ENCODE results near the gene WNT8B.
A peak's percentile ranks its signal among the peaks of the same experiment; 100 is the strongest.

WNT8B gene

DNA sequence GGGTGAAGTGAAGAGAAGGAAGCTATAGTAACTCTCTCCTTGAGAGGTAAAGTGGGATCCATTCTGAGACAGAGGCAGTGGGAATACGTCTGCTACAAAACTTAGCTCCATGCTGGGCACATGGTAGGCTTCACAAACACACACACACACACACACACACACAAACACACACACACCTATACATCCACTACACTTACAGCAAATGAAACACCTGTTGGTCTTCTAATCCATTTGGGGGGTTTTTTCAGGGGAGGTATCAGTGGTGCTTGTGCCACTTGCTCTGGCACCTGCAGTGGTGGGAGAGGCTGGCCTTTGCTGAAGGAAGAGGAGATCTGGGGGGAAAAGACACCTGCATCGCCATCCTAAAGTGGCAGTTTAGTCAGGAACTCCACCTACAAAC lies 42.4 kb downstream of the WNT8B start:
- Histone ChIP-seq H3K9ac (ENCODE audit: low read length) (no peak overlapping the region), H3K27me3 (ENCODE audit: control insufficient read depth in 1 of 2, insufficient read depth in 2 of 2, low read length in 2 of 2) (no peaks in the 10 kb centered on the region), H3K9me3 (ENCODE audit: low read length) (no peaks in the 10 kb centered on the region), H3K4me3 (ENCODE audit: low read depth in 1 of 2, low read length in 2 of 2) (no peak overlapping the region), H3K27ac (ENCODE audit: low read depth, low read length) (no peak overlapping the region), H3K4me1 (ENCODE audit: insufficient read depth, low read length) (no peaks in the 10 kb centered on the region), H3K36me3 (ENCODE audit: insufficient read depth, low read length) (peaks cover 54% of the 10 kb centered on the region)

DNA sequence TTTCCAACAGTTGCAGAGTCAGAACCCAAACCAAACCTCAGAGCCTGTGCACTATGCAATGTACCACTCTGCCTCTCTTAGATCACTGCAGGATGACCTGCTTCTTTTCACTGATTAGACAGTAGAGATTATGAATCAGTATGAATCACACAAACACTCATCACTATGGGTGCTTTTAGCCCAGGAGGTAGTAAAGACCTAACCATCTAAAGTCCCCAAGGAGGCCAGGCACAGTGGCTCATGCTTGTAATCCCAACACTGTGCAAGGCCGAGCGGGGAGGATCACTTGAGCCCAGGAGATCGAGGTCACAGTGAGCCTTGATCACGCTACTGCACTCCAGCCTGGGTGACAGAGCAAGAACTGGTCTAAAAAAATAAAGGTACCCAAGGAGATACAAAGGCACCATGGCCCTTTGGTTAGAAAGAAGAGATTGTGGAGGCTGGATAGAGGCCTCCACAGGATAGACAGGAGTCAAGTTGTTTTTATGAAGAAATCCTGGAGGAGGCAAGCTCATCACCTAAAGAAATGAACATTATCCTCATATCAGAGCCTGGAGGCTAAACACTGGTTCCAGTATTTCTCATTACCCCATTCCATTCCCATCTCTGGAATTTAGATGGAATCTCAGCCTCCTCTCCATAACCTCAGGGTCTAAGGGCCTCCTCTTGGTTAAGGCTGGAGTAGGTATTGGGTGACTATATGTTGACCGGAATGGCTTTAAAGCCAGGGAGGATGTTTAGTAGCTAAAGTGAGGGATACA lies 44.0 kb downstream of the WNT8B start:
- no peak overlapping the region for H3K9ac ChIP-seq (ENCODE audit: low read length)
- H3K4me3 ChIP-seq (ENCODE audit: low read depth in 1 of 2, low read length in 2 of 2), result no peak overlapping the region
- H3K36me3 ChIP-seq (ENCODE audit: insufficient read depth, low read length), result peaks cover 55% of the 10 kb centered on the region
- no peak overlapping the region for H3K27ac ChIP-seq (ENCODE audit: low read depth, low read length)
- H3K4me1 ChIP-seq (ENCODE audit: insufficient read depth, low read length), result no peaks in the 10 kb centered on the region
- H3K27me3 ChIP-seq (ENCODE audit: control insufficient read depth in 1 of 2, insufficient read depth in 2 of 2, low read length in 2 of 2), result no peaks in the 10 kb centered on the region
- H3K9me3 ChIP-seq (ENCODE audit: low read length), result no peaks in the 10 kb centered on the region

DNA sequence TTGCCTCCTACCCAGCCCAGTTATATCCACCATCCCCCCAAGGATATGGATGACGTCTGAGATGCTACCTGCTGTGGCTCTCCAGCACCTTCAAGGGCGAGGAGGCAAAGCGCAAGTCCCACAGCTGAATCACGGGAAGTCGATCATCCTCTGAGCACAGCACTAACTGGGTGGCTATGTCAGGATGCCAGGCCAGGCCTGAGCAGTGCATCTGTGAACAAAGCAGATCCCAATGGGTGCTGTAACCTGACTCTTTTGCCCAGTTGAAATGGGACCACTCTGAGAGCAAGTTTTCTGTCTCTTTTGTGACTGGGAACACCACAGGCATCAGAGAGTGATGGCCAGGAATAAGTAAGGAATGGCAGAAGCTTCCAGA lies 44.5 kb downstream of the WNT8B start:
- H3K4me3 ChIP-seq (ENCODE audit: low read depth in 1 of 2, low read length in 2 of 2), result no peak overlapping the region
- H3K4me1 ChIP-seq (ENCODE audit: insufficient read depth, low read length), result no peaks in the 10 kb centered on the region
- H3K27ac ChIP-seq (ENCODE audit: low read depth, low read length), result no peak overlapping the region
- H3K27me3 ChIP-seq (ENCODE audit: control insufficient read depth in 1 of 2, insufficient read depth in 2 of 2, low read length in 2 of 2), result no peaks in the 10 kb centered on the region
- H3K9ac ChIP-seq (ENCODE audit: low read length), result no peak overlapping the region
- peaks cover 56% of the 10 kb centered on the region for H3K36me3 ChIP-seq (ENCODE audit: insufficient read depth, low read length)
- no peaks in the 10 kb centered on the region for H3K9me3 ChIP-seq (ENCODE audit: low read length)

DNA sequence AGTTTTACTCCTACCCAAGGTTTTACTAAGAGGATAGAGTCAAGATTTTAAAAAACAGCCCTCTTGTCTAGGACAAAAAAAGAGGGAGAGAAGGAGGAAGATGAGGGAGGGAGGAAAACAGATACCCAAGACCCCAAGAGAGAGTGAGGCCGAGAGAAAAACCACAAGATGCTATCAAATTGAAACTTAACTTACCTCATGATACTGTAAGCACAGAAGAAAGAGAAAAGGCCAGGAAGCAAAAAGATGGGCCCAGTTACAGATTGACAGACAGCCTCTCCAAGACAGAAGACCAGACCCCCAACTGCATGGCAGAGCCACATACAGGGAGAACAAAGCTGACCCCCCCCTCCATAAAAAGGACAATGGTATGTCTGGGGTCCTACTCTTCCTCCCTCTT lies 45.5 kb downstream of the WNT8B start:
- H3K9me3 ChIP-seq (ENCODE audit: low read length), result no peaks in the 10 kb centered on the region
- peaks cover 61% of the 10 kb centered on the region for H3K36me3 ChIP-seq (ENCODE audit: insufficient read depth, low read length)
- H3K27ac ChIP-seq (ENCODE audit: low read depth, low read length), result no peak overlapping the region
- H3K27me3 ChIP-seq (ENCODE audit: control insufficient read depth in 1 of 2, insufficient read depth in 2 of 2, low read length in 2 of 2), result no peaks in the 10 kb centered on the region
- no peak overlapping the region for H3K9ac ChIP-seq (ENCODE audit: low read length)
- no peak overlapping the region for H3K4me3 ChIP-seq (ENCODE audit: low read depth in 1 of 2, low read length in 2 of 2)
- no peaks in the 10 kb centered on the region for H3K4me1 ChIP-seq (ENCODE audit: insufficient read depth, low read length)

DNA sequence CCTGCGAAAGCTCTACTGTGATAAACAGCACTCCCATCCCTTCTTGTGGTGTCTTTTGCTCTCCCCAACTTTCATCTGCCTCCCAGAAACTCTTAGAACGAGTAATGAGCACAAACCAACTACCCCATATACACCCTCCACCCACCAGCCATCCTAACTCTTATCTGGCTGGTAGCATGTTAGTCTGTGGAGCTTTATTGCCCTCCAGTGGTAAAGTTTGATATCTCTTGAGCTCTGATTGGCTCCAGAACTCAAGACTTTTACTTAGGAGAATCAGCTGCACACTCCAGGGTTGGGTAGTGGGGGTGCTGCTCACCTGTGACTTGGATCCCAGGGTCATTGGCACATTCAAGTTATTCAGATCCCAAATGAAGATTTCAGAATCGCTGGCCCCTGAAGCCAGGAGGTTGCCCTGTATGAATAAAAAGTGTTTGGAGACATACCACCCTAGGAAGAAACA lies 45.9 kb downstream of the WNT8B start:
- peaks cover 61% of the 10 kb centered on the region for H3K36me3 ChIP-seq (ENCODE audit: insufficient read depth, low read length)
- no peaks in the 10 kb centered on the region for H3K27me3 ChIP-seq (ENCODE audit: control insufficient read depth in 1 of 2, insufficient read depth in 2 of 2, low read length in 2 of 2)
- no peaks in the 10 kb centered on the region for H3K9me3 ChIP-seq (ENCODE audit: low read length)
- H3K4me3 ChIP-seq (ENCODE audit: low read depth in 1 of 2, low read length in 2 of 2), result no peak overlapping the region
- H3K9ac ChIP-seq (ENCODE audit: low read length), result no peak overlapping the region
- H3K4me1 ChIP-seq (ENCODE audit: insufficient read depth, low read length), result no peaks in the 10 kb centered on the region
- no peak overlapping the region for H3K27ac ChIP-seq (ENCODE audit: low read depth, low read length)

DNA sequence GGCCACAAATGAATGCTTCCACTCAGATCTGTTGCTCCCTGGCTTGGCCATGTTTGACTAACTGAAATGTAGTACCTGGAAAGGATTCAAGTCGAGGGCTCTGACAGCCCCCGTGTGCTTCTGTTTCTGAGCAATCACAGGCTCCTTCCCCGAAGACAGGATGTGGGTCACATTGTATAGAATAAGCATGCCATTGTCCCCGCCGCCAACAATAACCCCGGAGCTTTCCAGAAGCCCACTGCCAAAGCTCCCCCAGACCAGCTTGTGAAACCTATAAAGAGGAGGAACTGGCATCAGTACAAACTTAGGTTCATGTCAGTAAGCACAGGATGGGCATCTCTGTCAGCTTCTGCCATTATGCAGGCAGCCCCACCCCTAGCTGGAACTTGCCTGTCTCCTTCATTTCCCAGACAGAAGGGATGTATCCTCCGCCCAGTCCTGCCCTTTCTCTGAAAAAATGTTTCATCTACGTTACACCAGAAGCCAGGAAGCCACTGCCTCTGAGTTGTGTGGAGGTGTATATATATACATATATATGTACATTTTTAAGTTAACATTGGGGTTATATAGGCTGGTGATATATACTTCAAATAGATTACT lies 46.5 kb downstream of the WNT8B start:
- Histone ChIP-seq H3K4me1 (ENCODE audit: insufficient read depth, low read length) (no peaks in the 10 kb centered on the region), H3K27ac (ENCODE audit: low read depth, low read length) (no peak overlapping the region), H3K4me3 (ENCODE audit: low read depth in 1 of 2, low read length in 2 of 2) (no peak overlapping the region), H3K27me3 (ENCODE audit: control insufficient read depth in 1 of 2, insufficient read depth in 2 of 2, low read length in 2 of 2) (no peaks in the 10 kb centered on the region), H3K36me3 (ENCODE audit: insufficient read depth, low read length) (peaks cover 61% of the 10 kb centered on the region), H3K9ac (ENCODE audit: low read length) (no peak overlapping the region), H3K9me3 (ENCODE audit: low read length) (no peaks in the 10 kb centered on the region)

DNA sequence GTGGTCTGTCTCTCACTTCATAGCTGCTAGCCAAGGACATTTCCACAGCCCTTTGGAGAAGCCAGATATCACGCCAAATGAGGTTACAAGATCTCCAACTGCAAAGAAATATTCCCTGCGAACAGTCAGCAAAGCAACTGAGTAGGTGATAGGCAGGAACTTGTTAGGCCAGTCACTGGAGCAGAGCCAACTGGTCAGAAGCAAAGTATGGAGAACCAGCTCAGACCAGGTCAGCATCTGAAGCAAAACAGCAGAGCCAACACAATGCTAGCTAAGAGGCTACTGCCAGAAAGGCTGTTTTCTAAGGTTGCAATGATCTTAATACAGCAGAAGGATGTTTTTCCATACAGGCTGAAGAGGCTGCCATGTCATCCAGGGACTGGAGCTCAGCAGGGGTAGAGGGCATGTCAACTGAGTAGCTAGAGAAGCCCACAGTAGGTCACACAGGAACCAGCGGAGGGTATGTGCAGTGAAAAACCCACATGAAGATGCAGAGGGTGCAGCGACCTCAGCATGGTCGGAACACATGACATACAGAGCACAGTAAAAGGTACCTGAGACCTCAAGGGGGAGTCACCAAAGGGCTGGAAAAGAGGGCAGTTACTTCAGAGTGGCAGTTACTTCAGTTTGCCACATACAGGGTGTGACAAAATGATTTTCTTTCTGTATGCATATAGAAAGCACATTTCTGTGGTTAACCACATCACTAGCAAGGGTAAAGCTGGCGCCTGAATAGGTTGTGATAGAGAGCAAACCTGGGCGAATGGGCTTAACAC lies 47.9 kb downstream of the WNT8B start:
- H3K4me3 ChIP-seq (ENCODE audit: low read depth in 1 of 2, low read length in 2 of 2), result no peak overlapping the region
- no peaks in the 10 kb centered on the region for H3K4me1 ChIP-seq (ENCODE audit: insufficient read depth, low read length)
- H3K27ac ChIP-seq (ENCODE audit: low read depth, low read length), result no peak overlapping the region
- peaks cover 59% of the 10 kb centered on the region for H3K36me3 ChIP-seq (ENCODE audit: insufficient read depth, low read length)
- no peaks in the 10 kb centered on the region for H3K9me3 ChIP-seq (ENCODE audit: low read length)
- H3K27me3 ChIP-seq (ENCODE audit: control insufficient read depth in 1 of 2, insufficient read depth in 2 of 2, low read length in 2 of 2), result no peaks in the 10 kb centered on the region
- no peak overlapping the region for H3K9ac ChIP-seq (ENCODE audit: low read length)

DNA sequence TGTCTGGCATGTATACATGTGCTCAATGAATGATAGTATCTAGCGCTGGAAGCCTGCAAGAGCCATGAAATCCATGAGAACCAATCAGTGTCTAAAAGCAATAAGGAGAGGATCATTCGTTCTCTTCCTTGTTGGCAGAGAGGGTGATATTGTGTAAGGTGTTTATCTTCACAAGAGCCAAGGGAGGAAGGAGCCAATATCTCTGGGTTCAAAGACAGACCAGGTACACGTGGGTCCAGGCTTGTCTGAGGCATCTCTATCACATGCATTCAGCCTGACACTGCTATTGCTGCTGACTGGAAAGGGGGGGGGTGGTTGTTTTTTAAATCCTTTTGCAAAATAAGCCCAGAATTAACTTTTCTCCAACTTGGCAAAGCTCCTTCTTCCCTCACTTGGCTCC lies 52.8 kb downstream of the WNT8B start:
- Histone ChIP-seq H3K9me3 (ENCODE audit: low read length) (no peaks in the 10 kb centered on the region), H3K27ac (ENCODE audit: low read depth, low read length) (no peak overlapping the region), H3K9ac (ENCODE audit: low read length) (no peak overlapping the region), H3K36me3 (ENCODE audit: insufficient read depth, low read length) (peaks cover 27% of the 10 kb centered on the region), H3K4me3 (ENCODE audit: low read depth in 1 of 2, low read length in 2 of 2) (no peak overlapping the region), H3K4me1 (ENCODE audit: insufficient read depth, low read length) (no peaks in the 10 kb centered on the region), H3K27me3 (ENCODE audit: control insufficient read depth in 1 of 2, insufficient read depth in 2 of 2, low read length in 2 of 2) (no peaks in the 10 kb centered on the region)

DNA sequence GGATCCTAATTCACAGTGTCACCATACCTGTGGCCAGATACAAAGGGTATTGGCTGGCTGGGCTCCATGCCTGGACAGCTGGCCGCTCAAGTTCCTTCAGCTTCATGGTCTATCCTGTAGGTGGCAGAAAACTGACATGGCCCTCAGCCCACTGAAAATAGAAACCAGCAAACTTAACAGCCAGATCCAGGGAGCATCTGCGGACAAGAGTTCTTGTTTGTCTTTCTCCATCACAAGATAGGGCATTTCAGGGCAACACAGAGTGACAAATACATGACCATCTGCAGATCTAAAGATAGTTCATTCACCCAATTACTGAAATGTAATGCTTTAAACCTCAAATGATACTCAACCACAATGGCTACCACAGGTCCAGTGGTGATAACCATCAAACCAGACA lies 54.0 kb downstream of the WNT8B start:
- Histone ChIP-seq H3K9ac (ENCODE audit: low read length) (no peak overlapping the region), H3K9me3 (ENCODE audit: low read length) (no peaks in the 10 kb centered on the region), H3K27ac (ENCODE audit: low read depth, low read length) (no peak overlapping the region), H3K4me3 (ENCODE audit: low read depth in 1 of 2, low read length in 2 of 2) (no peak overlapping the region), H3K27me3 (ENCODE audit: control insufficient read depth in 1 of 2, insufficient read depth in 2 of 2, low read length in 2 of 2) (no peaks in the 10 kb centered on the region), H3K4me1 (ENCODE audit: insufficient read depth, low read length) (no peaks in the 10 kb centered on the region), H3K36me3 (ENCODE audit: insufficient read depth, low read length) (peaks cover 17% of the 10 kb centered on the region)

DNA sequence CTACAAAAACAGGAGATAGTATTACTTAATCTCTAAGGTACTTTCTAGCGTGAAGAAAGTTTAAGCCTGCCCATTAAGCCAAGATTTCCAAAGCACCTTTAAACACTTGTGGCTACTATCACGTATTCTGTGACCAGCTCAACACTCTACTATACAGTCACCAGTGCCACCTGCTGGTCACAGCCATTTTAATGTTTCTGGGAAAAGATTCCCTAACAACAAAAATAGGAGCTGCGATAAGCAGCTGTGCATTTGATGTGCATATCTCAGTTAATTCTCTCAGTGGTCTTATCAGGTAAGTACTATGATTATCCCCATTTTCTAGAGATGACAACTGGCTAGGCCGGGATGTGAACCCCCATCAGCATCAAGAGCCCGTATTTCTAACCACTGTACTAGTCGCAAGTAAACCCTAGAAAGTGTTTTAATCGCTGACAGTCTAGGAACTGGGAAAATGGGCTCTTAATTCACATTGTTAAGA lies 56.0 kb downstream of the WNT8B start:
- H3K27me3 ChIP-seq (ENCODE audit: control insufficient read depth in 1 of 2, insufficient read depth in 2 of 2, low read length in 2 of 2), result no peaks in the 10 kb centered on the region
- H3K9ac ChIP-seq (ENCODE audit: low read length), result peak overlapping the region; percentile 12
- no peaks in the 10 kb centered on the region for H3K4me1 ChIP-seq (ENCODE audit: insufficient read depth, low read length)
- no peak overlapping the region for H3K27ac ChIP-seq (ENCODE audit: low read depth, low read length)
- H3K4me3 ChIP-seq (ENCODE audit: low read depth in 1 of 2, low read length in 2 of 2), result peak overlapping the region; percentile 61 to 65
- H3K36me3 ChIP-seq (ENCODE audit: insufficient read depth, low read length), result peaks cover 19% of the 10 kb centered on the region
- no peaks in the 10 kb centered on the region for H3K9me3 ChIP-seq (ENCODE audit: low read length)

DNA sequence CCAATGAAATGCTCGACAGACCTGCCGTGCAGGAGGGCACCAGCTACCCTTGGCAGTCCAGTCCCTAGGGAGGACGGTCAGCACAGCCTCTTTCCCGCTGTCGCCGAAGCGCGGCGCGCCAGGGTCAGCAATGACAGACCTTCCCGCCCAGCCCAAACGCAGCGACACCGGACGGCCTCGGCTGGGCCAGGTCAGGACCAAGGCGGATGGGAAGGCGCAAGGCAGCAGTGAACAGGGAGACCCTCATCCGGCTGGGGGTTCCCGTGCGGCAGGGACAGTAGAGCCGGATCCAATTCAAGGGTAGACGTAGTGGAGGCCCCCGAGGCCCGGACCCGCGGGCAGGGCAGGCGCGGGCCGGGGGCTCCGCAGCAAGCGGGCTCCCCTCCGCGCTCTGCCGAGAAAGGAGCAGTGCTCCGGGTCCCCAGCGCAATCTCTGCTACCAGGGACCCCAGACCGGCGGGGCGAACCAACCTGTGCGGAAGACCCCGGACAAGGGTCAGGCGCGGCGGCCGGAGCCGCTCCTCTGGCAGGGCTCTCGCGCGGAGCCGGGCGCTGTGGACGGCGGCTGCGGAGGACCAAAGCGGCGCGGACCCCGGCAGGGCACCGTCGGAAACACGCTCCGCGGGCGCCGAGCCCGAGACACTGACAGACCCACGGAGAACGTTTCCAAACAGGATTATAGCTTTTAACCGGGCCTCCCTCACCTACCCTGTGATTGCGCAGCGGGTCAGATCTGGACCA lies 56.7 kb downstream of the WNT8B start, which contains the start of gene SEC31B:
Gene SEC31B (minus strand): TSS at position 551 of the 741 bp plus-strand sequence. CDS start 2,909 bp downstream, outside the sequence.
- Histone ChIP-seq H3K4me3 (ENCODE audit: low read depth in 1 of 2, low read length in 2 of 2) (peak within 1 kb of the TSS; percentile 61 to 65), H3K27ac (ENCODE audit: low read depth, low read length) (no peak within 1 kb of the TSS), H3K27me3 (ENCODE audit: control insufficient read depth in 1 of 2, insufficient read depth in 2 of 2, low read length in 2 of 2) (no peaks in the 10 kb centered on the region), H3K9me3 (ENCODE audit: low read length) (no peaks in the 10 kb centered on the region), H3K4me1 (ENCODE audit: insufficient read depth, low read length) (no peaks in the 10 kb centered on the region), H3K9ac (ENCODE audit: low read length) (peak within 1 kb of the TSS; percentile 12), H3K36me3 (ENCODE audit: insufficient read depth, low read length) (peaks cover 26% of the 10 kb centered on the region)
